HL-60/S4 (cell line): ENCODE measurements around the gene GJB5.

Experiments used
- in situ Hi-C: fragments of 300-500 bp; cut with MboI; formaldehyde crosslinking; loops from 2 replicates; pipeline ENCODE4 v1.14.3; 2022; ENCODE audit warnings: low sequenced_read_pairs

GJB5 gene

DNA sequence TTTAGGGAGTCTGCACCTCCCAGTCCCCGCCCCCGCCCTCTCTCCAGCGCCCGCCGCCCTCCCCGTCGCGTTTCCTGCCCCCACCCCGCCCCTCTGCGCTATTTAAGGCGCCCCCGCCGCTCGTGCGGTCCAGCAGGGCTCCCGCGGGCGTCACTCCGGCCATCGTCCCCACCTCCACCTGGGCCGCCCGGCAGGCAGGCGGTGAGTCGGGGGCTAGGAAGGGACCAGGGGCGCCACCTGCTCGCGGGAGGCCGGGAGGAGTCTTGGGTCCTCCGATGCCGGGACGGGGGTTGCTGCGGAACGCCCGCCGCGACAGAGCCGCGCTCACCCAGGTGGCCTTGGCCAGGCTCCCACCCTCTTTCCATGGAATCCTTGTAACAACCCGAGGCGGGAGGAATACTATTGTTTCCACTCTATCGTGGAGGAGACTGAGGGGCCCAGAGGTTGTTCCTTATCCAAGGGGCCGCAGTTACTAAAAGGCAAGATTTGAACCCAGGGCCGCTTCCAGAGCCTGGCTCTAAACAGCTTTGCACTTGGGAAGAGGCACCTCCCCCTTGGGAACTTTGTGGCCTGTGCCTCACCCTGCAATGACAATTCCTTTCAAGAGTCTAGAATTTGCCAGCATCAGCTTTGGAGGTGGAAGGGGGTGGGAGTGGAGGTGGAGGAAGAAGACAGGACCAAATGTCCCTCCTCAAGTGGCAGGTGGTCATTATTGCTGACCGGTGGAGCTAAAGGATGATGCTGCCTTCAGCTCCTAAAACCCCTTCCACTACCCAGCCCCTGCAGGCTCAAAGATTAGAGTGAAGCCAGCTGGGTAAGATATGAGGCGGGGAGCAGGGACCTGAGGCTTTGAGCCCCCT is 38.3 kb downstream of the GJB5 start, which contains the start of gene GJA4:
Gene GJA4 (plus strand): TSS at position 132 of the 860 bp plus-strand sequence. CDS start 1,215 bp downstream, outside the sequence.
- in situ Hi-C loops: no loop called here

- in situ Hi-C loops: no loop called here
Observed at GRCh38 chr1:34794001-34794789, 39.3 kb downstream of the GJB5 start.

GRCh38 chr1:34794790-34795180 is 39.9 kb downstream of the GJB5 start:
- in situ Hi-C loops: no loop called here

DNA sequence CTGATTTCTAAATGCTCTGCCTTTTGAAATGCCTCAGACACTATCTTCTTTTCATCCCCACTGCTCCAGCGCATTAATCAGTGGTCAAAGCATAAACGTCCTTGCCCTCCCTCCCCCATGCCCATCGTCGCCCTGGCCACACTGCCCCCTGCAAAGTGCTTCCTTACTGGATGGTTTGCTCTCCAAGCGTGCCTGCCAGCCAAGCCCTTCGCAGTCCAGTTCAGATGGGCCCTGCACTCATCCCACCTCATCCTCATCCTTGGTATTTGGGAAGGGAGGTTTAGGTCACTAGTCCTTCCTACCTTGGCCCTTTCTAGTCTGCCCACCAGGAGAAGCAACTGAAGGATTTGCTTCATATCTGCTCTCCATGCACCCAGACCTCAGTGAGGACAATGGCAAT is 41.1 kb downstream of the GJB5 start:
- in situ Hi-C loops: no loop called here

- in situ Hi-C loops: no loop called here
Observed at GRCh38 chr1:34796990-34797389, 42.1 kb downstream of the GJB5 start.

- in situ Hi-C loops: no loop called here
Observed at GRCh38 chr1:34800214-34800613, 45.4 kb downstream of the GJB5 start.

GRCh38 chr1:34803770-34804169 is 48.9 kb downstream of the GJB5 start:
- in situ Hi-C loops: no loop called here

- in situ Hi-C loops: no loop called here
Observed at GRCh38 chr1:34806396-34806795, 51.5 kb downstream of the GJB5 start.
